Ovary (tissue), 3 donors: Measurements from ENCODE around the gene ITGAD.

ENCODE experiments used
- CTCF ChIP-seq, 3 donors: fragments of 450-650 bp in 2 of 3; fragments of 200-600 bp in 1 of 3; IDR thresholded peaks; one replicate each; pipeline versions ENCODE4 v1.5.1 to v1.8.0; 2016 to 2022; ENCODE audit warnings: antibody characterized with exemption in 3 of 3, mild to moderate bottlenecking in 1 of 3
- EP300 ChIP-seq: sonication (generic); formaldehyde crosslinking; IDR thresholded peaks from one replicate; pipeline ENCODE4 v1.6.1; 2017; ENCODE audit warnings: antibody characterized with exemption
- donor health status: DM: no; HTN: no; CAD: no.

GRCh38 chr16:31373235-31373634 is 19.9 kb upstream of the ITGAD start:
- TF ChIP-seq EP300: no peak
- no peak for TF ChIP-seq CTCF (IDR thresholded peaks at IDR 0.05)
